Gastroesophageal sphincter (tissue), 3 donors: ENCODE results near the gene NPHP1.

Experiments
- EP300 ChIP-seq: sonication (generic); formaldehyde crosslinking; IDR thresholded peaks from one replicate; pipeline ENCODE4 v1.6.1; 2017; ENCODE audit warnings: antibody characterized with exemption, mild to moderate bottlenecking
- POLR2A ChIP-seq, 2 donors: fragments of 450-650 bp; IDR thresholded peaks; one replicate each; pipeline ENCODE4 v1.6.1; 2017; ENCODE audit warnings: antibody characterized with exemption in 2 of 2, mild to moderate bottlenecking in 2 of 2, moderate library complexity in 1 of 2
- POLR2AphosphoS5 ChIP-seq: sonication (generic); formaldehyde crosslinking; IDR thresholded peaks from one replicate; pipeline ENCODE4 v1.6.1; 2017; ENCODE audit warnings: antibody characterized with exemption
- TF ChIP-seq, protein P1 (sequence below), 4 experiments: fragments of 200-600 bp in 2 of 4; fragments of 450-650 bp in 2 of 4; sonication (generic) in 1 of 4; IDR thresholded peaks; one replicate each; pipeline ENCODE4 v1.5.1; 2017 to 2019; ENCODE audit warnings: antibody characterized with exemption in 4 of 4, mild to moderate bottlenecking in 2 of 4, moderate library complexity in 2 of 4

DNA sequence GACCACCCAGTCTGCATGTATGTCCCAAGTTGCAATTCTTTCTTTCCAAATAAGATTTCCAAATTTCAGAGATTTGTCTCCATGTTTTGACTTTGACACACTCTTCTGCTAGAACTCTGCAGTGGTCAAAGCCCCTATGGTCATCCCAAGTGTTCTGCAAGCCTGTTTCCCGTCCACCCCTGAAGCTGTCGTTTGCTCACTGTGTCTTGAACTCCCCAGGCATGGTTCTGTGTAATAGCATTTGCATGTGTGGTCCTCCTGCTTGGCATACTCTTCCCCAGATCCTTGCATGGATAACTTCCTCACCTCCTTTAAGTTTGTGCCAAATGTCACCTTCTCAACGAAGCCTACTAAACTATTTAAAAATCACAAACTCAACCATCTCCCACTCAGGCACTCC lies 11.4 kb upstream of the NPHP1 start:
- TF ChIP-seq, protein P1, sequence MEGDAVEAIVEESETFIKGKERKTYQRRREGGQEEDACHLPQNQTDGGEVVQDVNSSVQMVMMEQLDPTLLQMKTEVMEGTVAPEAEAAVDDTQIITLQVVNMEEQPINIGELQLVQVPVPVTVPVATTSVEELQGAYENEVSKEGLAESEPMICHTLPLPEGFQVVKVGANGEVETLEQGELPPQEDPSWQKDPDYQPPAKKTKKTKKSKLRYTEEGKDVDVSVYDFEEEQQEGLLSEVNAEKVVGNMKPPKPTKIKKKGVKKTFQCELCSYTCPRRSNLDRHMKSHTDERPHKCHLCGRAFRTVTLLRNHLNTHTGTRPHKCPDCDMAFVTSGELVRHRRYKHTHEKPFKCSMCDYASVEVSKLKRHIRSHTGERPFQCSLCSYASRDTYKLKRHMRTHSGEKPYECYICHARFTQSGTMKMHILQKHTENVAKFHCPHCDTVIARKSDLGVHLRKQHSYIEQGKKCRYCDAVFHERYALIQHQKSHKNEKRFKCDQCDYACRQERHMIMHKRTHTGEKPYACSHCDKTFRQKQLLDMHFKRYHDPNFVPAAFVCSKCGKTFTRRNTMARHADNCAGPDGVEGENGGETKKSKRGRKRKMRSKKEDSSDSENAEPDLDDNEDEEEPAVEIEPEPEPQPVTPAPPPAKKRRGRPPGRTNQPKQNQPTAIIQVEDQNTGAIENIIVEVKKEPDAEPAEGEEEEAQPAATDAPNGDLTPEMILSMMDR (IDR thresholded peaks at IDR 0.05), result no peak
- TF ChIP-seq POLR2A (IDR thresholded peaks at IDR 0.05), result no peak
- no peak for TF ChIP-seq POLR2AphosphoS5
- no peak for TF ChIP-seq EP300
